Myocyte (in vitro differentiated cells): ENCODE measurements around the gene PRM2. TPM values are rescaled to one million over a fixed set of nuclear protein-coding genes. Genes with fewer than 3 reads are reported as not detected.
"Not testable (repeated sequence)": the region's sequence is repeated elsewhere in the genome, so short reads cannot be mapped to it uniquely, and the experiment has no call there.

ENCODE experiments used
- DNase-seq: peaks from one replicate; pipeline ENCODE4 v3.0.0-alpha.2; 2012; ENCODE audit warnings: low read depth
- total RNA-seq: library from RNA; depleted of rRNA; stranded (reverse); fragments of >200 nt; gene quantifications from 2 replicates; pipeline ENCODE4 v1.2.3, GENCODE V29; 2014

Gene PRM2
- total RNA-seq, 1 donor from 2014 or later: not detected

GRCh38 chr16:11290102-11290893, 14.0 kb upstream of the PRM2 start:
- no peak for DNase-seq

GRCh38 chr16:11289696-11290095, 13.4 kb upstream of the PRM2 start:
- DNase-seq: not testable (repeated sequence)

- DNase-seq: no peak
These were observed 12.9 kb upstream of the PRM2 start for GRCh38 chr16:11289202-11289601.

- DNase-seq: no peak
These were observed 9.6 kb upstream of the PRM2 start for GRCh38 chr16:11285842-11286241.

- DNase-seq: no peak
These were observed 7.6 kb upstream of the PRM2 start for GRCh38 chr16:11283820-11284248.

- DNase-seq: no peak
These were observed 4.6 kb upstream of the PRM2 start, which contains the start of gene PRM1 for GRCh38 chr16:11280616-11281522. PRM1 (minus strand) TSS chr16:11281330; CDS start chr16:11281238, 92 bp downstream.

- no peak for DNase-seq
These were observed 2.7 kb upstream of the PRM2 start for GRCh38 chr16:11278681-11279628.

- DNase-seq: no peak
These were observed 1.5 kb upstream of the PRM2 start for GRCh38 chr16:11277607-11278337.

- no peak for DNase-seq
These were observed 765 bp upstream of the PRM2 start for GRCh38 chr16:11276896-11277593.

- DNase-seq: no peak
These were observed 1.3 kb downstream of the PRM2 start for GRCh38 chr16:11274964-11275363.

GRCh38 chr16:11273721-11274324, 2.5 kb downstream of the PRM2 start:
- DNase-seq: no peak

GRCh38 chr16:11272921-11273720, 3.2 kb downstream of the PRM2 start, which contains the start of gene PRM3:
PRM3 (minus strand) TSS chr16:11273629; CDS start chr16:11273595, 34 bp downstream.
- DNase-seq: no peak

- DNase-seq: no peak
These were observed 3.8 kb downstream of the PRM2 start for GRCh38 chr16:11272484-11272883.

- no peak for DNase-seq
These were observed 4.7 kb downstream of the PRM2 start for GRCh38 chr16:11271610-11272009.

- DNase-seq: no peak
These were observed 5.6 kb downstream of the PRM2 start for GRCh38 chr16:11270602-11271162.

GRCh38 chr16:11268921-11269375, 7.3 kb downstream of the PRM2 start, which contains the start of gene TNP2:
TNP2 (minus strand) TSS chr16:11269325; CDS start chr16:11269262, 63 bp downstream.
- DNase-seq: no peak

- no peak for DNase-seq
These were observed 11.2 kb downstream of the PRM2 start for GRCh38 chr16:11265124-11265523.
